Liver (tissue), 3 donors: ENCODE measurements around the gene KCTD2.
A peak's percentile ranks its signal among the peaks of the same experiment; 100 is the strongest.

Experiments used
- CTCF ChIP-seq: fragments of 150-350 bp; IDR thresholded peaks from 2 replicates; pipeline ENCODE4 v1.5.1; 2017; ENCODE audit warnings: improper control_type of control experiment, low read depth, low read length; ENCODE audit not compliant: missing input control
- EGR1 ChIP-seq, 2 donors: IDR thresholded peaks; 2 replicates each; pipeline ENCODE4 v1.6.1; 2016 to 2018; ENCODE audit warnings: antibody characterized with exemption in 2 of 2, low read depth in 2 of 2
- RAD21 ChIP-seq, 2 donors: IDR thresholded peaks; 2 replicates each; pipeline ENCODE4 v1.6.1; 2016; ENCODE audit warnings: antibody characterized with exemption in 2 of 2, mild to moderate bottlenecking in 2 of 2
- REST ChIP-seq: IDR thresholded peaks from 2 replicates; pipeline ENCODE4 v1.6.1; 2016; ENCODE audit warnings: antibody characterized with exemption, mild to moderate bottlenecking
- TAF1 ChIP-seq: conservative IDR thresholded peaks from 2 replicates; pipeline ENCODE4 v1.6.1; 2016; ENCODE audit warnings: antibody characterized with exemption, mild to moderate bottlenecking
- YY1 ChIP-seq: IDR thresholded peaks from 2 replicates; pipeline ENCODE4 v1.6.1; 2016; ENCODE audit warnings: antibody characterized with exemption, mild to moderate bottlenecking
- TF ChIP-seq, protein P1 (sequence below): IDR thresholded peaks from 2 replicates; pipeline ENCODE4 v1.6.1; 2016; ENCODE audit warnings: antibody characterized with exemption
- donor health status: healthy.
- donor health status: healthy.

DNA sequence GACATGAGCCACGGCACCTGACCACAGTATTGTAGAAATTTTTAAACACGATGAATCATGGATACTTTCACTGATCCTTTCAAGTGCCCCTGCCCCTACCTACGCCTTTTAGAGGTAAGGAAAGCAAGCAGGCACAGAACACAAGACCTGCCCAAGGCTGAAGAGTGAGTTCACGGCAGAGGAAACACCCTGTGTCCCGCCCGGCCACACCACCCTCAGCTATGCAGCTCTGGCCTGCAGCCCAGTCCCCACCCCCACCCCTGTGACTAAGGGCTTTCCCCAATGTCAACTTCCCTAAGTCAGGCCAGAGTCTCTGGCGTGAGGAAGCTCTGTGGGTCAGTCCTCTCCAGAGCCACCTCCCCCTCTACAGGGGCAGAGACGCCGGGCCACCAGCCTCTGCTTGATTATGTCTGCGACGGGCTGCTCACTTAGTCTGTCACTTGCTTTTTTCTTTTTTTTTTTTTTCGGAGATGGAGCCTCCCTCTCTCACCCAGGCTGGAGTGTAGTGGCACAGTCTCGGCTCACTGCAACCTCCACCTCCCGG lies 49.1 kb downstream of the KCTD2 start:
- TF ChIP-seq EGR1 (IDR thresholded peaks at IDR 0.05; ENCODE audit: low read depth in 2 of 2) = no peak
- TF ChIP-seq YY1 = no peak
- no peak for TF ChIP-seq CTCF
- TF ChIP-seq, protein P1, sequence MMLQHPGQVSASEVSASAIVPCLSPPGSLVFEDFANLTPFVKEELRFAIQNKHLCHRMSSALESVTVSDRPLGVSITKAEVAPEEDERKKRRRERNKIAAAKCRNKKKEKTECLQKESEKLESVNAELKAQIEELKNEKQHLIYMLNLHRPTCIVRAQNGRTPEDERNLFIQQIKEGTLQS = no peak
- TF ChIP-seq TAF1 = no peak
- peak in 1 of 2 donors; percentile 8 for TF ChIP-seq RAD21 (IDR thresholded peaks at IDR 0.05)
- no peak for TF ChIP-seq REST
